Ecto neural progenitor cell (in vitro differentiated cells): ENCODE results near the gene CSNK2B.

Experiments used
- DNase-seq: peaks from one replicate; pipeline ENCODE4 v3.0.0-alpha.2; 2018; ENCODE audit warnings: low spot score

The CSNK2B gene

GRCh38 chr6:31665501-31666336, at the start of gene CSNK2B:
Gene CSNK2B (plus strand): TSS chr6:31666080. CDS start chr6:31666832, 752 bp downstream.
- peak; percentile 98 for DNase-seq

GRCh38 chr6:31617010-31617409, 48.9 kb upstream of the CSNK2B start:
- DNase-seq: no peak

GRCh38 chr6:31619805-31620585, 45.9 kb upstream of the CSNK2B start:
- DNase-seq: peak; percentile 95

GRCh38 chr6:31620586-31621319, 45.1 kb upstream of the CSNK2B start, which contains the start of gene PRRC2A:
Gene PRRC2A (plus strand): TSS chr6:31620715. CDS start chr6:31622790, 2,075 bp downstream.
- DNase-seq: peak; percentile 97

- no peak for DNase-seq
These were observed 44.5 kb upstream of the CSNK2B start for GRCh38 chr6:31621320-31621939.

GRCh38 chr6:31621991-31622390, 43.9 kb upstream of the CSNK2B start:
- DNase-seq: no peak

- DNase-seq: no peak
These were observed 43.2 kb upstream of the CSNK2B start for GRCh38 chr6:31622684-31623091.

GRCh38 chr6:31624070-31624469, 41.8 kb upstream of the CSNK2B start:
- no peak for DNase-seq

- DNase-seq: no peak
These were observed 38.9 kb upstream of the CSNK2B start for GRCh38 chr6:31626952-31627351.

- DNase-seq: no peak
These were observed 38.1 kb upstream of the CSNK2B start for GRCh38 chr6:31627690-31628287.

GRCh38 chr6:31629014-31629413, 36.9 kb upstream of the CSNK2B start:
- DNase-seq: no peak

- DNase-seq: no peak
These were observed 35.5 kb upstream of the CSNK2B start for GRCh38 chr6:31630177-31630934.

- DNase-seq: no peak
These were observed 34.7 kb upstream of the CSNK2B start for GRCh38 chr6:31631209-31631608.

- DNase-seq: no peak
These were observed 34.1 kb upstream of the CSNK2B start for GRCh38 chr6:31631681-31632278.

GRCh38 chr6:31632279-31632946, 33.5 kb upstream of the CSNK2B start:
- no peak for DNase-seq

- DNase-seq: no peak
These were observed 32.4 kb upstream of the CSNK2B start for GRCh38 chr6:31633447-31633846.

- DNase-seq: no peak
These were observed 31.7 kb upstream of the CSNK2B start for GRCh38 chr6:31634131-31634530.

GRCh38 chr6:31634969-31635575, 30.8 kb upstream of the CSNK2B start:
- DNase-seq: no peak
